Measurements from ENCODE around the gene TMEM248.

GRCh38 chr7:66937940-66938339 lies 16.9 kb downstream of the TMEM248 start:
- TF ChIP-seq CREB5 (CRISPR knock-in tag; IDR thresholded peaks at IDR 0.05; ENCODE audit: low read depth) (no peak), ZNF8 (CRISPR knock-in tag; IDR thresholded peaks at IDR 0.05) (no peak), PPARA (CRISPR knock-in tag; IDR thresholded peaks at IDR 0.05; ENCODE audit: borderline replicate concordance) (no peak), ARNTL (CRISPR knock-in tag; IDR thresholded peaks at IDR 0.05; ENCODE audit: borderline replicate concordance, low read depth) (no peak), BACH2 (CRISPR knock-in tag; IDR thresholded peaks at IDR 0.05; ENCODE audit: borderline replicate concordance) (no peak), SNAI2 (CRISPR knock-in tag; IDR thresholded peaks at IDR 0.05) (no peak)
